ENCODE data around the gene KLHL7.
"Not testable (repeated sequence)": the region's sequence is repeated elsewhere in the genome, so short reads cannot be mapped to it uniquely, and the experiment has no call there.

DNA sequence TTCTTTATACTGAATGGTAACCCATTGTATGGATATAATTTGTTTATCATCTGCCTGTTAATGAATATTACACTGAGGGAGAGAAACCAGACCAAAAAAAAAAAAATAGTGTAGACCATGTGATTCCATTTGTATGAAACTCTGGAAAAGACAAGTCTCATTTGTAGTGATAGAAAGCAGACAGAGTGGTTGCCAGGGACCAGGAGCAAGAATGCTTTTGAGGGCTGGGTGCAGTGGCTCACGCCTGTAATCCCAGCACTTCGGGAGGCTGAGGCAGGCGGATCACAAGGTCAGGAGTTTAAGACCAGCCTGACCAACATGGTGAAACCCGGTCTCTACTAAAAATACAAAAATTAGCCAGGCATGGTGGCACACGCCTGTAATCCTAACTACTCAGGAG is 92.2 kb downstream of the KLHL7 start:
- TF ChIP-seq, protein P1, sequence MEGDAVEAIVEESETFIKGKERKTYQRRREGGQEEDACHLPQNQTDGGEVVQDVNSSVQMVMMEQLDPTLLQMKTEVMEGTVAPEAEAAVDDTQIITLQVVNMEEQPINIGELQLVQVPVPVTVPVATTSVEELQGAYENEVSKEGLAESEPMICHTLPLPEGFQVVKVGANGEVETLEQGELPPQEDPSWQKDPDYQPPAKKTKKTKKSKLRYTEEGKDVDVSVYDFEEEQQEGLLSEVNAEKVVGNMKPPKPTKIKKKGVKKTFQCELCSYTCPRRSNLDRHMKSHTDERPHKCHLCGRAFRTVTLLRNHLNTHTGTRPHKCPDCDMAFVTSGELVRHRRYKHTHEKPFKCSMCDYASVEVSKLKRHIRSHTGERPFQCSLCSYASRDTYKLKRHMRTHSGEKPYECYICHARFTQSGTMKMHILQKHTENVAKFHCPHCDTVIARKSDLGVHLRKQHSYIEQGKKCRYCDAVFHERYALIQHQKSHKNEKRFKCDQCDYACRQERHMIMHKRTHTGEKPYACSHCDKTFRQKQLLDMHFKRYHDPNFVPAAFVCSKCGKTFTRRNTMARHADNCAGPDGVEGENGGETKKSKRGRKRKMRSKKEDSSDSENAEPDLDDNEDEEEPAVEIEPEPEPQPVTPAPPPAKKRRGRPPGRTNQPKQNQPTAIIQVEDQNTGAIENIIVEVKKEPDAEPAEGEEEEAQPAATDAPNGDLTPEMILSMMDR (optimal IDR thresholded peaks at IDR 0.05 in 1 of 3, IDR thresholded peaks at IDR 0.05 in 1 of 3, conservative IDR thresholded peaks at IDR 0.05 in 1 of 3; ENCODE audit: extremely low read depth in 1 of 3, insufficient read depth in 2 of 3, low read length in 3 of 3): not testable (repeated sequence)
- TF ChIP-seq EZH2 (IDR thresholded peaks at IDR 0.05; ENCODE audit: low read length): not testable (repeated sequence)
